Measurements from ENCODE around the gene HDAC4.

DNA sequence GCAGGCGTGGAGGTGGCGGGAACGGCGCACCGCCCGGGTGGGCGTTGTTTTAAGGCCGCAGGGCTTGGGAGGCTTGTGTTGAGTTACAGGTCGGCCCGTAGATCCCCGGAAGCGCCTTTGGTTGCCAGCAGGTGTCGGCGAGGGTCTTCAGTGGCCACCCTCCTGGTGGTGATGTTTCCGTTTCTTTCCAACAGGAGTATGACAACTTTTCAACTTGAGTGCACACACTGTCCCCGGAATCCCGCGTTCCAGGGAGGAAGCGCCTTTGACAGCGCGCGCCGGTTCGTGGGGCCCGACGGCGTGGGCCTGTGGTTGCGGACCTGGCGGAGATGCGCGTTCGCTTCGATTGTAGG is 1.0 kb upstream of the HDAC4 start:
- TF ChIP-seq CTCF (IDR thresholded peaks at IDR 0.05) (peak in 1 of 6 experiments; percentile 28), POLR2A (IDR thresholded peaks at IDR 0.05) (no peak)
